AG09319 (cell line): ENCODE data around the gene DYNC2H1.

Experiments
- DNase-seq: peaks from one replicate; pipeline ENCODE4 v3.0.0-alpha.2; 2010; ENCODE audit warnings: low read depth; ENCODE audit errors: extremely low read depth
- CTCF ChIP-seq: IDR thresholded peaks from 2 replicates; pipeline ENCODE4 v1.5.1; 2011; ENCODE audit warnings: low read depth, mild to moderate bottlenecking, inconsistent platforms, low read length, moderate library complexity

The DYNC2H1 gene

GRCh38 chr11:103340956-103341355 is 231.7 kb downstream of the DYNC2H1 start:
- no peak for TF ChIP-seq CTCF
- no peak for DNase-seq

GRCh38 chr11:103344886-103345285 is 235.7 kb downstream of the DYNC2H1 start:
- no peak for DNase-seq
- TF ChIP-seq CTCF: no peak

DNA sequence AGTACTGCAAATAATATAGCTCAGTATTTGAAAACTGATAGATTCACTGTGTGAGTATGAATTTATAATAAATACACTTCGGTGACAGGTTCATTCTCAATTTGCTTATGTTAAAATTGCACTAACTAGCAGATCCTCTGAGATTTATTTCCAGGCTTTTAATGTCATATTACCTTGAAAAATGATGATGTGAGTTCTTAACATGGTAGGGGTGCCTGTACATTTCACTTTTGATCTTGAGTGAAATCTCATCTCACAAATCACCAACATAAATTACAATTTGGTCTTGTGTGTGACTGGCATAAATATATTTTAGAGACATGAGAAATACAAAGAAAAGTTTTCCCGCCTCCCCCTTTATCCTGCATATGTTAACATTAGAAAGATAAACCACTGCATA is 240.4 kb downstream of the DYNC2H1 start:
- TF ChIP-seq CTCF: no peak
- DNase-seq: no peak

GRCh38 chr11:103354656-103355055 is 245.4 kb downstream of the DYNC2H1 start:
- TF ChIP-seq CTCF: no peak
- DNase-seq: no peak

DNA sequence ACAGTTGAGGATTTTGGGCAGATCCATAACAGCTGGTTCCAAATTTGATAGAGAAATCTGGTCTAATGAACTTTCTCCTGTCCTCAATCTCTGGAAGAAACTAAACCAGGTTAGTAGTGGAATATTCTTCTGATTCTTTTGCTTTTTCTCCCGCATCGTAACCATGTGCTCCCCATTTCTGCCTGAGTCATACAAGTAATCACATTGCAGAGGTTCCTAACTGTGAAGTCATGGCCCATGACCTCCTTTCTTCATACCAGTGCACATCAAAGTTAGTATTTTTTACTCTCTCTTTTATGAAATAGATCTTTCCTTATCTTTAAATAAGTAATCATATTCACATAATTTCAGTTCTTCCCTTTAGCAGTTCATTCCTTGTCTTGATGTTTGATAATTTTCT is 249.0 kb downstream of the DYNC2H1 start:
- DNase-seq: no peak
- no peak for TF ChIP-seq CTCF

DNA sequence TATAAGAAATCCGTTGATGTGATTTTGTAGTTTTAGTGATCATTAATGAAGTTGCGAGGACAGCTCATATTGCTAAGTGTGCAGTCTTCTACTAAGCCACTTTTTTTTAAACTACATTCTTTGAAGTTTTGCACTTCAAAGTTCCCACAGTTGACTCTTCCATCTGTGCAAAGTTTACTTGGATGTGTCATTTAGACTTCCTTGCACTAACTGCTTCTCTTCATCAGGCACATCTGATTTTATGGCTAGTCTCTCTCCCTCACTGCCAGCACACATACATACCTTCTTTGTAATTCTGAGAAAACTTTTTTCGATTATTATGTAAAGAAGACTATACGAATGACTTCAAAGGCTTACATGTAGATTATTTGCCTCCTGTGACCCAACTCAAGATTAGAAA is 250.0 kb downstream of the DYNC2H1 start:
- TF ChIP-seq CTCF: no peak
- DNase-seq: no peak

- no peak for TF ChIP-seq CTCF
- no peak for DNase-seq
Measured at GRCh38 chr11:103364687-103365086, 255.5 kb downstream of the DYNC2H1 start.

DNA sequence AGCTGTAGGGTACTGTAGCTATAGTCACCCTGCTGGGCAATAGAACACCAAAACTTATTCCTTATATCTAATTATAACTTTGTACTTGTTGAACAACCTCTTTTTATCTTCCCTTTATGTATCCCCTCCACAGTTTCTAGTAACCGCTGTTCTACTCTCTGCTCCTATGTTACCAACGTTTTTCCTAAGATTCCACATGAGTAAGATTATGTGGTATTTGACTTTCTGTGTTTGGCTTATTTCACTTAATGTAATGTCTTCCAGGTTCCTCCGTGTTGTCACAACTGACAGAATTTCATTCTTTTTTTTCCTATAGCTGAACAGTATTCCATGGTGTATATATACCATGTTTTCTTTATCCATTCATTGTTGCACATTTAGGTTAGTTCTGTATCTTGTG is 258.4 kb downstream of the DYNC2H1 start:
- TF ChIP-seq CTCF: no peak
- no peak for DNase-seq
